Trophoblast cell (in vitro differentiated cells and primary cell): ENCODE results near the gene MACROD2.
A peak's percentile ranks its signal among the peaks of the same experiment; 100 is the strongest.

Experiments used
- DNase-seq, 2 donors: peaks; one replicate each; pipeline ENCODE4 v3.0.0-alpha.2; 2016
- H2AFZ ChIP-seq: 2 replicates; pipeline ENCODE4 v1.6.1; 2013; ENCODE audit warnings: low read length, moderate library complexity, mild to moderate bottlenecking; ENCODE audit not compliant: insufficient read depth, poor library complexity
- H2AK5ac ChIP-seq: 2 replicates; pipeline ENCODE4 v1.6.1; 2013; ENCODE audit warnings: mild to moderate bottlenecking, low read length
- H2BK120ac ChIP-seq: 2 replicates; pipeline ENCODE4 v1.6.1; 2013; ENCODE audit warnings: low read length, mild to moderate bottlenecking, moderate library complexity; ENCODE audit not compliant: insufficient read depth, poor library complexity
- H2BK12ac ChIP-seq: 2 replicates; pipeline ENCODE4 v1.6.1; 2013; ENCODE audit warnings: mild to moderate bottlenecking, low read length, moderate library complexity
- H2BK5ac ChIP-seq: 2 replicates; pipeline ENCODE4 v1.6.1; 2013; ENCODE audit warnings: low read length, low read depth, moderate library complexity, mild to moderate bottlenecking; ENCODE audit not compliant: poor library complexity
- H3K14ac ChIP-seq: 2 replicates; pipeline ENCODE4 v1.6.1; 2013; ENCODE audit warnings: mild to moderate bottlenecking, low read length
- H3K18ac ChIP-seq: 2 replicates; pipeline ENCODE4 v1.6.1; 2013; ENCODE audit warnings: mild to moderate bottlenecking, low read length
- H3K23ac ChIP-seq: 2 replicates; pipeline ENCODE4 v1.6.1; 2013; ENCODE audit warnings: low read length
- H3K27ac ChIP-seq: 2 replicates; pipeline ENCODE4 v1.5.1; 2013; ENCODE audit warnings: low read depth, mild to moderate bottlenecking, inconsistent platforms, low read length, moderate library complexity
- H3K27me3 ChIP-seq: 2 replicates; pipeline ENCODE4 v1.6.1; 2013; ENCODE audit warnings: inconsistent platforms, mild to moderate bottlenecking, low read length, moderate library complexity; ENCODE audit not compliant: insufficient read depth
- H3K36me3 ChIP-seq, 2 experiments: 1 replicate in 1 of 2; 2 replicates in 1 of 2; pipeline ENCODE4 v1.6.1; 2013; ENCODE audit warnings: low read length in 2 of 2, mild to moderate bottlenecking in 2 of 2, moderate library complexity in 1 of 2; ENCODE audit not compliant: insufficient read depth in 2 of 2, control insufficient read depth in 1 of 2
- H3K4ac ChIP-seq: 2 replicates; pipeline ENCODE4 v1.6.1; 2013; ENCODE audit warnings: low read depth, mild to moderate bottlenecking, low read length, moderate library complexity
- H3K4me1 ChIP-seq, 2 experiments: 1 replicate in 1 of 2; 2 replicates in 1 of 2; pipeline ENCODE4 v1.6.1; 2013; ENCODE audit warnings: low read length in 2 of 2, mild to moderate bottlenecking in 2 of 2, moderate library complexity in 1 of 2; ENCODE audit not compliant: insufficient read depth in 2 of 2, control insufficient read depth in 1 of 2
- H3K4me2 ChIP-seq: 2 replicates; pipeline ENCODE4 v1.6.1; 2013; ENCODE audit warnings: inconsistent platforms, mild to moderate bottlenecking, low read length, moderate library complexity
- H3K4me3 ChIP-seq: 2 replicates; pipeline ENCODE4 v1.5.1; 2013; ENCODE audit warnings: mild to moderate bottlenecking, low read depth, low read length, inconsistent platforms
- H3K79me1 ChIP-seq: one replicate; pipeline ENCODE4 v1.6.1; 2013; ENCODE audit warnings: low read length
- H3K79me2 ChIP-seq: 2 replicates; pipeline ENCODE4 v1.6.1; 2013; ENCODE audit warnings: low read length, mild to moderate bottlenecking; ENCODE audit not compliant: control insufficient read depth, insufficient read depth, poor library complexity
- H3K9ac ChIP-seq: 2 replicates; pipeline ENCODE4 v1.6.1; 2013; ENCODE audit warnings: mild to moderate bottlenecking, low read length
- H3K9me3 ChIP-seq: 2 replicates; pipeline ENCODE4 v1.6.1; 2013; ENCODE audit warnings: low read depth, mild to moderate bottlenecking, control low read depth, inconsistent platforms, low read length; ENCODE audit not compliant: insufficient read depth
- H4K12ac ChIP-seq: 2 replicates; pipeline ENCODE4 v1.6.1; 2013; ENCODE audit warnings: low read depth, mild to moderate bottlenecking, low read length, moderate library complexity
- H4K8ac ChIP-seq: 2 replicates; pipeline ENCODE4 v1.6.1; 2013; ENCODE audit warnings: low read depth, mild to moderate bottlenecking, low read length, moderate library complexity
- H4K91ac ChIP-seq: one replicate; pipeline ENCODE4 v1.6.1; 2013; ENCODE audit warnings: low read depth, mild to moderate bottlenecking, low read length, moderate library complexity
- WGBS: extraction: QIAGEN DNeasy Blood & Tissue Kit; methylation state at CpG from one replicate; pipeline ENCODE4 v1.1.7; 2013; ENCODE audit warnings: missing lambda C conversion rate; ENCODE audit not compliant: insufficient read length, insufficient coverage; ENCODE audit errors: extremely low coverage; 5-methylcytosine and 5-hydroxymethylcytosine counted together

The MACROD2 gene

DNA sequence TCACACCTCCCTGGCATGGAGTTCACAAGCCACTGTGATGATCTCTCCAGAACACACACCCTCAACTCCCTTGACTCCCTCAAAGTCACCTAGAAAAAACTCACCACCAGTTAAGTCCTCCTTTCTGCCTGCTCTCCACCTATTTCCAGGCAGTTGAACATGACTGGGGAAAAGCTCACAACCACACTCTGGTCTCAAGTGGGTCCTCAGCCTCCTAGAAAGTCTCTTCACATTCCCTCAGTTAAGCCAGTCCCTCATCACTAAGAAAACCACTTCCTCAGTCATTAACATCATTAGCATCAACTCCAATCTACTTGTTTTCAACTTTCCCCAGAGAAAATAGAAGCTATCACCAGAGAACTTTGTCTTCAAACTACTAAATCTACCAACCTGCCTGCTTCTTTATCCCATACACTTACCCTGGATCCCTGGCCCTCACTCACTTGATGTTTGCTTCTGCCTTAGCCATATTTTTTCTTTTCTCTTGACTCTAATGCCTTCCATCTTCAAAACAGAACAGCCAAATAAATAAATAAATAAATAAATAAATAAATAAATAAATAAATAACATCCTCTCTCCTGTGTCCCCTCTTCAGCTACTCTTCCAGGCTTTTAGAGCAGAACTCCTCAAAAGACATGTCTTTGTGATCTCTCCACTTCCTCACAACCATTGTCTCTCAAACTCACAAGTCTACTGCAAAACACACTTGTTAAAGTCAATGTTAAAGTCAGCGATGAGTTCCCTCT, 1084.5 kb downstream of the MACROD2 start:
- no peak overlapping the region for H3K14ac ChIP-seq
- H3K36me3 ChIP-seq = no peaks in the 10 kb centered on the region
- H3K4ac ChIP-seq = no peak overlapping the region
- no peak overlapping the region for H3K27ac ChIP-seq
- H2BK12ac ChIP-seq = no peak overlapping the region
- H3K79me1 ChIP-seq = no peaks in the 10 kb centered on the region
- H3K4me3 ChIP-seq = no peak overlapping the region
- no peak overlapping the region for H4K91ac ChIP-seq
- no peaks in the 10 kb centered on the region for H3K9me3 ChIP-seq
- no peak for DNase-seq
- H3K18ac ChIP-seq = no peak overlapping the region
- no peak overlapping the region for H3K23ac ChIP-seq
- H3K9ac ChIP-seq = no peak overlapping the region
- no peak overlapping the region for H2BK5ac ChIP-seq
- no peaks in the 10 kb centered on the region for H3K4me1 ChIP-seq
- H2AFZ ChIP-seq = no peak overlapping the region
- no peak overlapping the region for H4K12ac ChIP-seq
- no peak overlapping the region for H2BK120ac ChIP-seq
- H3K79me2 ChIP-seq = no peaks in the 10 kb centered on the region
- no peaks in the 10 kb centered on the region for H3K27me3 ChIP-seq
- no peak overlapping the region for H4K8ac ChIP-seq
- H2AK5ac ChIP-seq = no peak overlapping the region
- no peak overlapping the region for H3K4me2 ChIP-seq
- no CpG with 5 or more reads among the region's 1 CpG for WGBS

GRCh38 chr20:15081261-15081660, 1085.9 kb downstream of the MACROD2 start:
- Histone ChIP-seq H4K91ac (no peak overlapping the region), H3K14ac (no peak overlapping the region), H3K4me2 (no peak overlapping the region), H3K9me3 (no peaks in the 10 kb centered on the region), H3K79me1 (no peaks in the 10 kb centered on the region), H3K9ac (no peak overlapping the region), H4K12ac (no peak overlapping the region), H2BK120ac (no peak overlapping the region), H3K4ac (no peak overlapping the region), H3K4me3 (no peak overlapping the region), H3K27ac (no peak overlapping the region), H3K23ac (no peak overlapping the region), H2BK5ac (no peak overlapping the region), H2AFZ (no peak overlapping the region), H2BK12ac (no peak overlapping the region), H3K4me1 (no peaks in the 10 kb centered on the region), H4K8ac (no peak overlapping the region), H3K36me3 (no peaks in the 10 kb centered on the region), H3K27me3 (no peaks in the 10 kb centered on the region), H3K79me2 (no peaks in the 10 kb centered on the region), H3K18ac (no peak overlapping the region), H2AK5ac (no peak overlapping the region)
- WGBS = no CpG with 5 or more reads among the region's 1 CpG
- no peak for DNase-seq

- H3K4me3 ChIP-seq = no peak overlapping the region
- no peak overlapping the region for H3K27ac ChIP-seq
- WGBS = no CpG with 5 or more reads among the region's 4 CpGs
- no peak overlapping the region for H2BK5ac ChIP-seq
- no peak overlapping the region for H3K14ac ChIP-seq
- no peaks in the 10 kb centered on the region for H3K79me2 ChIP-seq
- H3K18ac ChIP-seq = no peak overlapping the region
- H3K79me1 ChIP-seq = no peaks in the 10 kb centered on the region
- no peak overlapping the region for H2AFZ ChIP-seq
- H2BK12ac ChIP-seq = no peak overlapping the region
- H4K8ac ChIP-seq = no peak overlapping the region
- H3K4me2 ChIP-seq = no peak overlapping the region
- no peaks in the 10 kb centered on the region for H3K27me3 ChIP-seq
- H3K36me3 ChIP-seq = no peaks in the 10 kb centered on the region
- no peak overlapping the region for H4K12ac ChIP-seq
- H2BK120ac ChIP-seq = no peak overlapping the region
- DNase-seq = no peak
- H3K9ac ChIP-seq = no peak overlapping the region
- no peak overlapping the region for H4K91ac ChIP-seq
- no peak overlapping the region for H3K4ac ChIP-seq
- no peak overlapping the region for H2AK5ac ChIP-seq
- no peaks in the 10 kb centered on the region for H3K9me3 ChIP-seq
- H3K4me1 ChIP-seq = no peaks in the 10 kb centered on the region
- no peak overlapping the region for H3K23ac ChIP-seq
These were observed 1096.2 kb downstream of the MACROD2 start for GRCh38 chr20:15091421-15092037.

GRCh38 chr20:15098351-15098750, 1103.0 kb downstream of the MACROD2 start:
- H3K27ac ChIP-seq = no peak overlapping the region
- no peaks in the 10 kb centered on the region for H3K4me1 ChIP-seq
- no peak overlapping the region for H2AFZ ChIP-seq
- H2BK5ac ChIP-seq = no peak overlapping the region
- no CpG with 5 or more reads among the region's 4 CpGs for WGBS
- H3K23ac ChIP-seq = no peak overlapping the region
- H4K8ac ChIP-seq = no peak overlapping the region
- H4K12ac ChIP-seq = no peak overlapping the region
- no peak overlapping the region for H2BK120ac ChIP-seq
- H3K4me2 ChIP-seq = no peak overlapping the region
- no peaks in the 10 kb centered on the region for H3K9me3 ChIP-seq
- no peak overlapping the region for H3K18ac ChIP-seq
- DNase-seq = peak in 1 of 2 donors; percentile 54
- H3K9ac ChIP-seq = no peak overlapping the region
- H2AK5ac ChIP-seq = no peak overlapping the region
- H3K36me3 ChIP-seq = no peaks in the 10 kb centered on the region
- H3K4me3 ChIP-seq = no peak overlapping the region
- no peaks in the 10 kb centered on the region for H3K79me2 ChIP-seq
- no peak overlapping the region for H3K4ac ChIP-seq
- H3K14ac ChIP-seq = no peak overlapping the region
- no peak overlapping the region for H2BK12ac ChIP-seq
- no peaks in the 10 kb centered on the region for H3K79me1 ChIP-seq
- H3K27me3 ChIP-seq = no peaks in the 10 kb centered on the region
- H4K91ac ChIP-seq = no peak overlapping the region
